IMR-90 (cell line): Measurements from ENCODE around the gene KCNT1. TPM values are rescaled to one million over a fixed set of nuclear protein-coding genes. Genes with fewer than 3 reads are reported as not detected.

Experiments used
- ATAC-seq: fragments of 200-7000 bp; cut with Tn5 transposase; 2 replicates; pipeline ENCODE4 v1.9.1; 2020; ENCODE audit warnings: low read depth, mild to moderate bottlenecking, moderate library complexity
- BruUV-seq: library from RNA; stranded (reverse); fragments of 400-500 nt; replicated peaks from 2 replicates; lab custom pipeline; 2021; lab: Mats Ljungman, UMichigan
- CTCF ChIA-PET: fragments of 300-600 bp; formaldehyde crosslinking; extraction: SDS; loops from one replicate; lab custom pipeline; 2021; ENCODE audit warnings: antibody characterized with exemption; lab: Yijun Ruan, JAX
- POLR2A ChIA-PET: fragments of 300-600 bp; sonication (Branson Sonifier 250); formaldehyde crosslinking; loops from one replicate; lab custom pipeline; 2022; ENCODE audit warnings: antibody characterized with exemption; ENCODE audit not compliant: unreplicated experiment; lab: Charles Lee
- DNase-seq: peaks from one replicate; pipeline ENCODE4 v3.0.0; 2013
- H2AFZ ChIP-seq: replicated peaks from 2 replicates; pipeline ENCODE3; 2013; ENCODE audit warnings: low read length, mild to moderate bottlenecking; ENCODE audit not compliant: poor library complexity
- H2AK5ac ChIP-seq: 2 replicates; pipeline ENCODE4 v1.6.1; 2013; ENCODE audit warnings: low read depth, low read length, inconsistent platforms
- H2AK9ac ChIP-seq: replicated peaks from 2 replicates; pipeline ENCODE3; 2013; ENCODE audit warnings: mild to moderate bottlenecking, low read depth, low read length, moderate library complexity; ENCODE audit not compliant: poor library complexity
- H2BK120ac ChIP-seq: 2 replicates; pipeline ENCODE4 v1.6.1; 2013; ENCODE audit warnings: low read depth, low read length, inconsistent platforms
- H2BK15ac ChIP-seq: 3 replicates; pipeline ENCODE4 v1.6.1; 2013; ENCODE audit warnings: low read depth, low read length, inconsistent platforms
- H2BK20ac ChIP-seq: 2 replicates; pipeline ENCODE4 v1.6.1; 2013; ENCODE audit warnings: low read depth, mild to moderate bottlenecking, inconsistent platforms, low read length, moderate library complexity
- H2BK5ac ChIP-seq: 2 replicates; pipeline ENCODE4 v1.6.1; 2013; ENCODE audit warnings: mild to moderate bottlenecking, low read depth, low read length, inconsistent platforms; ENCODE audit not compliant: poor library complexity, severe bottlenecking
- H3K14ac ChIP-seq: replicated peaks from 2 replicates; pipeline ENCODE4 v1.6.1; 2013; ENCODE audit warnings: low read depth, low read length, inconsistent platforms
- H3K18ac ChIP-seq: 2 replicates; pipeline ENCODE4 v1.6.1; 2013; ENCODE audit warnings: low read depth, low read length, control low read depth
- H3K23ac ChIP-seq: 2 replicates; pipeline ENCODE4 v1.6.1; 2013; ENCODE audit warnings: low read depth, low read length, inconsistent platforms
- H3K27ac ChIP-seq: 2 replicates; pipeline ENCODE4 v1.5.1; 2013; ENCODE audit warnings: mild to moderate bottlenecking, control low read depth, low read length; ENCODE audit not compliant: insufficient read depth
- H3K27me3 ChIP-seq: 2 replicates; pipeline ENCODE4 v1.6.1; 2013; ENCODE audit warnings: low read length; ENCODE audit not compliant: control insufficient read depth, insufficient read depth
- H3K36me3 ChIP-seq: 2 replicates; pipeline ENCODE4 v1.6.1; 2013; ENCODE audit warnings: low read length, mixed read lengths; ENCODE audit not compliant: control insufficient read depth, insufficient read depth
- H3K4ac ChIP-seq: 2 replicates; pipeline ENCODE4 v1.6.1; 2013; ENCODE audit warnings: low read depth, low read length, inconsistent platforms
- H3K4me1 ChIP-seq: 2 replicates; pipeline ENCODE4 v1.6.1; 2013; ENCODE audit warnings: low read length, mixed read lengths; ENCODE audit not compliant: control insufficient read depth, insufficient read depth
- H3K4me2 ChIP-seq: 2 replicates; pipeline ENCODE4 v1.6.1; 2013; ENCODE audit warnings: low read depth, mild to moderate bottlenecking, control low read depth, low read length, moderate library complexity
- H3K4me3 ChIP-seq: 2 replicates; pipeline ENCODE4 v1.5.1; 2013; ENCODE audit warnings: low read depth, mild to moderate bottlenecking, control low read depth, low read length, moderate library complexity; ENCODE audit not compliant: insufficient read depth
- H3K56ac ChIP-seq: 2 replicates; pipeline ENCODE4 v1.6.1; 2013; ENCODE audit warnings: low read length, inconsistent platforms; ENCODE audit not compliant: insufficient read depth; ENCODE audit errors: extremely low read depth
- H3K79me1 ChIP-seq, 2 experiments: 2 replicates each; pipeline ENCODE4 v1.6.1; 2013; ENCODE audit warnings: low read length in 2 of 2, inconsistent platforms in 1 of 2, low read depth in 1 of 2
- H3K9ac ChIP-seq: 2 replicates; pipeline ENCODE4 v1.6.1; 2013; ENCODE audit warnings: low read depth, low read length, control low read depth
- H3K9me1 ChIP-seq: 2 replicates; pipeline ENCODE4 v1.6.1; 2013; ENCODE audit warnings: low read length, inconsistent platforms; ENCODE audit not compliant: insufficient read depth
- H3K9me3 ChIP-seq: 2 replicates; pipeline ENCODE4 v1.6.1; 2013; ENCODE audit warnings: low read length; ENCODE audit not compliant: control insufficient read depth, insufficient read depth
- H4K20me1 ChIP-seq: 2 replicates; pipeline ENCODE4 v1.6.1; 2013; ENCODE audit warnings: low read length, inconsistent platforms; ENCODE audit not compliant: insufficient read depth
- H4K5ac ChIP-seq: 2 replicates; pipeline ENCODE4 v1.6.1; 2013; ENCODE audit warnings: mild to moderate bottlenecking, low read depth, low read length, control low read depth
- H4K8ac ChIP-seq, 2 experiments: 2 replicates each; pipeline ENCODE4 v1.6.1; 2013; ENCODE audit warnings: low read depth in 2 of 2, low read length in 2 of 2, control low read depth in 1 of 2, inconsistent platforms in 1 of 2
- H4K91ac ChIP-seq: 2 replicates; pipeline ENCODE4 v1.6.1; 2013; ENCODE audit warnings: low read depth, low read length, inconsistent platforms; ENCODE audit not compliant: insufficient read depth
- FOS ChIP-seq: fragments of 150-350 bp; IDR thresholded peaks from 2 replicates; pipeline ENCODE4 v1.6.1; 2016; ENCODE audit warnings: low read depth, low read length
- WGBS, 2 experiments: methylation state at CpG; one replicate each; pipeline versions ENCODE4 v1.1.5 to v1.1.7; 2013; ENCODE audit warnings: missing lambda C conversion rate in 2 of 2; ENCODE audit not compliant: insufficient read length in 1 of 2; ENCODE audit errors: extremely low coverage in 2 of 2; 5-methylcytosine and 5-hydroxymethylcytosine counted together
- dilution Hi-C: fragments of 300-500 bp; cut with HindIII; formaldehyde crosslinking; loops from one replicate; pipeline ENCODE4 v1.14.3; 2018; ENCODE audit warnings: low sequenced_read_pairs; ENCODE audit not compliant: unreplicated experiment
- in situ Hi-C: fragments of 300-500 bp; cut with MboI; formaldehyde crosslinking; loops from 3 replicates; pipeline ENCODE4 v1.14.3; 2019; ENCODE audit warnings: low sequenced_read_pairs, inconsistent platforms, mixed read lengths
- intact Hi-C: fragments of 100-400 bp; cut with micrococcal nuclease; formaldehyde crosslinking; loops from 2 replicates; pipeline ENCODE4 v1.10.0; 2022
- polyA plus RNA-seq, 3 experiments: library from polyadenylated mRNA; depleted of rRNA; stranded (reverse); fragments of >200 nt; gene quantifications; 2 replicates each; pipeline ENCODE4 v1.2.3, GENCODE V29; 2012; ENCODE audit warnings: low replicate concordance in 1 of 3
- total RNA-seq: library from RNA; depleted of rRNA; stranded (reverse); fragments of >200 nt; gene quantifications from 2 replicates; pipeline ENCODE4 v1.2.3, GENCODE V29; 2012

Gene KCNT1
- total and polyA plus RNA-seq, 2 of the 4 experiments (the other 2 are of a cell fraction) = not detected

DNA sequence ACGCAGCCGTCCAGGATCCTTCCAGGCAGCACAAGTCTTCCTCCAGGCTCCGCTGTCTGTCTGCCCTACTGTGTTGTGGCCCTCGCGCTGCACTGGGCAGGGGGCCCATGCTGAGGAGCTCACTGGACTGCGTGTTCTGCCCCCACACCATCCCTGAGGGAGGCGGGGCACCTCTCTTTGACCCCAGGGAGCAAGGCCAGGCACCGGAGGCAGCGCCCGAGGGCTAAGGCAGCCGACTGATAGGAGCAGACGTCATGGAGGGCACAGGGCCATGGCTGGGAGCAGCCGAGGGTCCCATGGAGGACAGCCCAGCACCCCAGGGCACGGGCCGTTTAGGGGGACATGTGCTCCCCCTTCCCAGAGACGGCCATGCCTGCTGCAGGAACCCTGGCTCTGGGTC lies 46.7 kb downstream of the KCNT1 start:
- H3K27ac ChIP-seq = no peak overlapping the region
- no peaks in the 10 kb centered on the region for H3K36me3 ChIP-seq
- no TSS peak for BruUV-seq
- H2BK5ac ChIP-seq = no peak overlapping the region
- no peak overlapping the region for H2AK9ac ChIP-seq
- H2AK5ac ChIP-seq = no peak overlapping the region
- no peaks in the 10 kb centered on the region for H3K9me1 ChIP-seq
- no peak overlapping the region for H2AFZ ChIP-seq
- no peak overlapping the region for H3K56ac ChIP-seq
- ChIA-PET CTCF (no interaction called here), POLR2A (no interaction called here)
- H4K8ac ChIP-seq = no peak overlapping the region
- WGBS, 2 experiments = 46% methylated on average over 8 of the region's 16 CpGs; no CpG with 5 or more reads in 1 of the 2 experiments
- H4K91ac ChIP-seq = no peak overlapping the region
- no peak overlapping the region for H3K4ac ChIP-seq
- no peak overlapping the region for H3K23ac ChIP-seq
- no peaks in the 10 kb centered on the region for H3K9me3 ChIP-seq
- H3K14ac ChIP-seq = no peak overlapping the region
- no peak overlapping the region for H3K18ac ChIP-seq
- ATAC-seq (no peak), DNase-seq (no peak)
- intact Hi-C loops = no loop called here
- no peak overlapping the region for H3K4me3 ChIP-seq
- no peak overlapping the region for H2BK20ac ChIP-seq
- H3K27me3 ChIP-seq = no peaks in the 10 kb centered on the region; the same call in 1 of the 2 replicates
- no peaks in the 10 kb centered on the region for H4K20me1 ChIP-seq
- dilution Hi-C loops = no loop called here
- no peak overlapping the region for H3K4me2 ChIP-seq
- H2BK120ac ChIP-seq = no peak overlapping the region
- no peak overlapping the region for H3K9ac ChIP-seq
- in situ Hi-C loops = no loop called here
- H3K79me1 ChIP-seq = no peaks in the 10 kb centered on the region
- H2BK15ac ChIP-seq = no peak overlapping the region
- no peaks in the 10 kb centered on the region for H3K4me1 ChIP-seq
- no peak for TF ChIP-seq FOS
- no peak overlapping the region for H4K5ac ChIP-seq
